Immature natural killer cell (primary cell): Measurements from ENCODE around the gene MYH6. TPM values are rescaled to one million over a fixed set of nuclear protein-coding genes. Genes with fewer than 3 reads are reported as not detected.

Source experiments
- DNase-seq, 3 donors: peaks; one replicate each; pipeline ENCODE4 v3.0.0; 2022; ENCODE audit warnings: mixed read lengths in 1 of 3
- H3K27ac Mint-ChIP-seq, 6 donors: one replicate each; pipeline ENCODE4 v1.8.0; 2020; ENCODE audit warnings: mixed read lengths in 6 of 6, mild to moderate bottlenecking in 5 of 6, inconsistent platforms in 4 of 6, moderate library complexity in 3 of 6
- H3K27me3 Mint-ChIP-seq, 3 donors: one replicate each; pipeline ENCODE4 v1.8.0; 2020 to 2021; ENCODE audit warnings: low read depth in 3 of 3, mild to moderate bottlenecking in 3 of 3, mixed read lengths in 3 of 3, moderate library complexity in 3 of 3, inconsistent platforms in 1 of 3
- H3K36me3 Mint-ChIP-seq, 3 donors: one replicate each; pipeline ENCODE4 v1.8.0; 2020; ENCODE audit warnings: mixed read lengths in 3 of 3, inconsistent platforms in 2 of 3, mild to moderate bottlenecking in 2 of 3
- H3K4me1 Mint-ChIP-seq, 2 donors: one replicate each; pipeline ENCODE4 v1.8.0; 2020; ENCODE audit warnings: inconsistent platforms in 2 of 2, mild to moderate bottlenecking in 2 of 2, mixed read lengths in 2 of 2, moderate library complexity in 1 of 2
- H3K4me3 Mint-ChIP-seq, 5 donors: one replicate each; pipeline ENCODE4 v1.8.0; 2020; ENCODE audit warnings: mild to moderate bottlenecking in 5 of 5, mixed read lengths in 5 of 5, inconsistent platforms in 3 of 5, moderate library complexity in 3 of 5
- H3K9me3 Mint-ChIP-seq, 6 donors: one replicate each; pipeline ENCODE4 v1.8.0; 2020; ENCODE audit warnings: mild to moderate bottlenecking in 6 of 6, mixed read lengths in 6 of 6, inconsistent platforms in 4 of 6, moderate library complexity in 3 of 6
- polyA plus RNA-seq, 3 donors: library from polyadenylated mRNA; unstranded; fragments of 300-500 nt; fragmentation: Illumina TruSeq; gene quantifications; one replicate each; pipeline ENCODE4 v1.2.3, GENCODE V29; 2021

The MYH6 gene
- polyA plus RNA-seq, 3 donors from 2014 or later, result not detected

- Mint-ChIP-seq H3K27me3 (peaks cover 12 to 22% (median 15%) of the 10 kb centered on the region in 3 donors), H3K4me1 (peaks cover 10 to 19% of the 10 kb centered on the region in 2 donors)
Measured at GRCh38 chr14:23352506-23353432, 55.3 kb downstream of the MYH6 start, which contains the start of gene SLC22A17. Gene SLC22A17, minus strand, starts transcription at chr14:23352887.

GRCh38 chr14:23351681-23352505, 56.2 kb downstream of the MYH6 start:
- H3K27me3 Mint-ChIP-seq, result peaks cover 12 to 22% (median 15%) of the 10 kb centered on the region in 3 donors

More at GRCh38 chr14:23352506-23353432, 55.3 kb downstream of the MYH6 start, which contains the start of gene SLC22A17:
- H3K9me3 Mint-ChIP-seq, result peaks cover 0 to 8% (median 0%) of the 10 kb centered on the region in 6 donors
- peak within 1 kb of the TSS in 1 of 6 donors; percentile 81 for H3K27ac Mint-ChIP-seq
- peaks cover 0 to 3% (median 0%) of the 10 kb centered on the region in 3 donors for H3K36me3 Mint-ChIP-seq
- H3K4me3 Mint-ChIP-seq, result peak within 1 kb of the TSS; percentile 67 to 83 (median 72)
- peak; percentile 25 to 32 (median 31) for DNase-seq

GRCh38 chr14:23349156-23349845, 58.8 kb downstream of the MYH6 start:
- Mint-ChIP-seq H3K9me3 (peaks cover 0 to 8% (median 0%) of the 10 kb centered on the region in 6 donors), H3K27me3 (peaks cover 8 to 20% (median 15%) of the 10 kb centered on the region in 3 donors), H3K36me3 (peaks cover 0 to 3% (median 0%) of the 10 kb centered on the region in 3 donors), H3K27ac (no peak overlapping the region), H3K4me3 (no peak overlapping the region), H3K4me1 (peaks cover 10 to 19% of the 10 kb centered on the region in 2 donors)
- no peak for DNase-seq

More at GRCh38 chr14:23351681-23352505, 56.2 kb downstream of the MYH6 start:
- no peak for DNase-seq
- peak overlapping the region; percentile 31 to 83 (median 50) for H3K4me3 Mint-ChIP-seq
- peaks cover 0 to 3% (median 0%) of the 10 kb centered on the region in 3 donors for H3K36me3 Mint-ChIP-seq
- no peak overlapping the region for H3K27ac Mint-ChIP-seq
- peaks cover 0 to 8% (median 0%) of the 10 kb centered on the region in 6 donors for H3K9me3 Mint-ChIP-seq
- peaks cover 10 to 19% of the 10 kb centered on the region in 2 donors for H3K4me1 Mint-ChIP-seq

GRCh38 chr14:23348297-23348655, 59.8 kb downstream of the MYH6 start:
- no peaks in the 10 kb centered on the region for H3K36me3 Mint-ChIP-seq
- no peak overlapping the region for H3K4me3 Mint-ChIP-seq
- peaks cover 6 to 16% of the 10 kb centered on the region in 2 donors for H3K4me1 Mint-ChIP-seq
- peaks cover 0 to 1% (median 0%) of the 10 kb centered on the region in 6 donors for H3K9me3 Mint-ChIP-seq
- H3K27me3 Mint-ChIP-seq, result peaks cover 8 to 15% (median 15%) of the 10 kb centered on the region in 3 donors
- DNase-seq, result no peak
- no peak overlapping the region for H3K27ac Mint-ChIP-seq

GRCh38 chr14:23347406-23348296, 60.4 kb downstream of the MYH6 start:
- peaks cover 0 to 10% of the 10 kb centered on the region in 2 donors for H3K4me1 Mint-ChIP-seq
- DNase-seq, result no peak
- no peak overlapping the region for H3K27ac Mint-ChIP-seq
- peaks cover 0 to 1% (median 0%) of the 10 kb centered on the region in 6 donors for H3K9me3 Mint-ChIP-seq
- no peak overlapping the region for H3K4me3 Mint-ChIP-seq
- no peaks in the 10 kb centered on the region for H3K36me3 Mint-ChIP-seq
- H3K27me3 Mint-ChIP-seq, result peaks cover 8 to 11% (median 11%) of the 10 kb centered on the region in 3 donors

GRCh38 chr14:23346693-23347405, 61.2 kb downstream of the MYH6 start:
- Mint-ChIP-seq H3K9me3 (peaks cover 0 to 1% (median 0%) of the 10 kb centered on the region in 6 donors), H3K4me1 (peaks cover 0 to 10% of the 10 kb centered on the region in 2 donors), H3K4me3 (no peak overlapping the region), H3K27ac (no peak overlapping the region), H3K36me3 (no peaks in the 10 kb centered on the region), H3K27me3 (peaks cover 8 to 11% (median 10%) of the 10 kb centered on the region in 3 donors)
- DNase-seq, result no peak

- Mint-ChIP-seq H3K9me3 (peaks cover 0 to 1% (median 0%) of the 10 kb centered on the region in 6 donors), H3K27ac (no peak overlapping the region)
Measured at GRCh38 chr14:23345987-23346692, 61.9 kb downstream of the MYH6 start.

GRCh38 chr14:23344481-23344880, 63.6 kb downstream of the MYH6 start:
- no peak for DNase-seq
- H3K4me3 Mint-ChIP-seq, result no peak overlapping the region
- no peak overlapping the region for H3K27ac Mint-ChIP-seq
- H3K36me3 Mint-ChIP-seq, result no peaks in the 10 kb centered on the region
- H3K4me1 Mint-ChIP-seq, result no peaks in the 10 kb centered on the region
- H3K9me3 Mint-ChIP-seq, result peaks cover 0 to 1% (median 0%) of the 10 kb centered on the region in 6 donors
- H3K27me3 Mint-ChIP-seq, result peaks cover 3 to 8% (median 5%) of the 10 kb centered on the region in 3 donors

More at GRCh38 chr14:23345987-23346692, 61.9 kb downstream of the MYH6 start:
- DNase-seq, result no peak
- Mint-ChIP-seq H3K27me3 (peaks cover 6 to 10% (median 8%) of the 10 kb centered on the region in 3 donors), H3K4me3 (no peak overlapping the region), H3K4me1 (peaks cover 0 to 6% of the 10 kb centered on the region in 2 donors), H3K36me3 (no peaks in the 10 kb centered on the region)

GRCh38 chr14:23339506-23340268, 68.4 kb downstream of the MYH6 start:
- H3K27me3 Mint-ChIP-seq, result peaks cover 5 to 16% (median 9%) of the 10 kb centered on the region in 3 donors
- H3K4me3 Mint-ChIP-seq, result no peak overlapping the region
- H3K9me3 Mint-ChIP-seq, result no peaks in the 10 kb centered on the region
- no peaks in the 10 kb centered on the region for H3K4me1 Mint-ChIP-seq
- DNase-seq, result no peak
- no peak overlapping the region for H3K27ac Mint-ChIP-seq
- no peaks in the 10 kb centered on the region for H3K36me3 Mint-ChIP-seq

- Mint-ChIP-seq H3K4me1 (no peaks in the 10 kb centered on the region), H3K36me3 (no peaks in the 10 kb centered on the region), H3K27ac (no peak overlapping the region), H3K4me3 (no peak overlapping the region), H3K27me3 (peaks cover 8 to 13% (median 10%) of the 10 kb centered on the region in 3 donors), H3K9me3 (no peaks in the 10 kb centered on the region)
- no peak for DNase-seq
Measured at GRCh38 chr14:23335623-23336022, 72.5 kb downstream of the MYH6 start.
